Upper lobe of right lung (tissue), 1 donor: ENCODE results near the gene CEBPA. TPM values are rescaled to one million over a fixed set of nuclear protein-coding genes. Genes with fewer than 3 reads are reported as not detected.

Source experiments
- ATAC-seq: fragments of 200-7000 bp; cut with Tn5 transposase; one replicate; pipeline ENCODE4 v1.9.1; 2020; ENCODE audit warnings: mild to moderate bottlenecking, moderate library complexity
- DNase-seq: peaks from one replicate; pipeline ENCODE4 v3.0.0-alpha.2; 2020
- H3K27ac ChIP-seq: fragments of 200-600 bp; one replicate; pipeline ENCODE4 v1.8.0; 2022
- H3K27me3 ChIP-seq: fragments of 200-600 bp; one replicate; pipeline ENCODE4 v1.8.0; 2022; ENCODE audit warnings: mild to moderate bottlenecking
- H3K36me3 ChIP-seq: fragments of 200-600 bp; one replicate; pipeline ENCODE4 v1.8.0; 2022
- H3K4me1 ChIP-seq: fragments of 200-600 bp; one replicate; pipeline ENCODE4 v1.8.0; 2022
- H3K4me3 ChIP-seq: fragments of 200-600 bp; one replicate; pipeline ENCODE4 v1.8.0; 2022; ENCODE audit warnings: mild to moderate bottlenecking
- H3K9me3 ChIP-seq: fragments of 200-600 bp; one replicate; pipeline ENCODE4 v1.8.0; 2022
- intact Hi-C: fragments of 100-400 bp; cut with DNase I; formaldehyde crosslinking; loops from one replicate; pipeline ENCODE4 v1.11.0; 2022
- total RNA-seq: library from RNA; stranded (reverse); fragmentation: NEBNext Ultra II Directional; extraction: Animal tissue kit (Norgen Biotek cat#: 25700); gene quantifications from one replicate; pipeline ENCODE4 v1.2.1, GENCODE V29; 2021
- TF ChIP-seq, protein P1 (sequence below): fragments of 200-600 bp; IDR thresholded peaks from one replicate; pipeline ENCODE4 v1.8.0; 2022; ENCODE audit warnings: antibody characterized with exemption
- donor health status: DM: no; HTN: yes; CAD: no; lungs with severe emphysema.

The CEBPA gene
- total RNA-seq, 1 donor from 2014 or later, result 59.1 TPM

DNA sequence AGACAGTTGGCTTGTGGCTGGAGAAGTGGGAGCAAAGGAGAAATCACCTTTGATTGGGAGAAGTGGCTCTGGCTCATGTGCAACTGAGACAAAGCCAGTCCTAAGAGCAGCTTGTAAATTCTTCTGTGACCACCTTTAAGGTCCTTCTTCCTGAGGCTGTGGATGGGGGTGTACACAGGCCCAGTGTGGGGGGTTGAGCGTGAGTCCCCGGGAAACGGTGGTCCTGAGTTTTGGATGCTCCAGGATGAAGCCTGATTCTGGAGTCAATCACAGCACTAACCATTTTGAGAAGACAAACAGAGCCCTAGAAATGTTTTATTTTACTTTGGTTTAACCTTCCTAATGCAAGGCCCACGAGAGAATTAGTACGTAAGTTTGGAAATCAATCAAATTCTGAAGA, 3.9 kb upstream of the CEBPA start:
- Histone ChIP-seq H3K4me1 (peaks cover 12% of the 10 kb centered on the region), H3K36me3 (no peaks in the 10 kb centered on the region), H3K27ac (peak overlapping the region; percentile 17), H3K4me3 (no peak overlapping the region), H3K9me3 (no peaks in the 10 kb centered on the region), H3K27me3 (peaks cover 12% of the 10 kb centered on the region)
- ATAC-seq (no peak), DNase-seq (no peak)
- TF ChIP-seq, protein P1, sequence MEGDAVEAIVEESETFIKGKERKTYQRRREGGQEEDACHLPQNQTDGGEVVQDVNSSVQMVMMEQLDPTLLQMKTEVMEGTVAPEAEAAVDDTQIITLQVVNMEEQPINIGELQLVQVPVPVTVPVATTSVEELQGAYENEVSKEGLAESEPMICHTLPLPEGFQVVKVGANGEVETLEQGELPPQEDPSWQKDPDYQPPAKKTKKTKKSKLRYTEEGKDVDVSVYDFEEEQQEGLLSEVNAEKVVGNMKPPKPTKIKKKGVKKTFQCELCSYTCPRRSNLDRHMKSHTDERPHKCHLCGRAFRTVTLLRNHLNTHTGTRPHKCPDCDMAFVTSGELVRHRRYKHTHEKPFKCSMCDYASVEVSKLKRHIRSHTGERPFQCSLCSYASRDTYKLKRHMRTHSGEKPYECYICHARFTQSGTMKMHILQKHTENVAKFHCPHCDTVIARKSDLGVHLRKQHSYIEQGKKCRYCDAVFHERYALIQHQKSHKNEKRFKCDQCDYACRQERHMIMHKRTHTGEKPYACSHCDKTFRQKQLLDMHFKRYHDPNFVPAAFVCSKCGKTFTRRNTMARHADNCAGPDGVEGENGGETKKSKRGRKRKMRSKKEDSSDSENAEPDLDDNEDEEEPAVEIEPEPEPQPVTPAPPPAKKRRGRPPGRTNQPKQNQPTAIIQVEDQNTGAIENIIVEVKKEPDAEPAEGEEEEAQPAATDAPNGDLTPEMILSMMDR, result no peak
- intact Hi-C loops, result no loop called here

GRCh38 chr19:33304760-33305647, 2.7 kb upstream of the CEBPA start:
- Histone ChIP-seq H3K4me3 (no peak overlapping the region), H3K9me3 (no peaks in the 10 kb centered on the region), H3K27ac (peak overlapping the region; percentile 83), H3K4me1 (peaks cover 18% of the 10 kb centered on the region), H3K27me3 (peaks cover 7% of the 10 kb centered on the region), H3K36me3 (no peaks in the 10 kb centered on the region)
- DNase-seq (peak; percentile 83), ATAC-seq (peak; percentile 5)
- intact Hi-C loops, result no loop called here
- TF ChIP-seq, protein P1, result no peak

- DNase-seq, result no peak
- peaks cover 18% of the 10 kb centered on the region for H3K4me1 ChIP-seq
- H3K27me3 ChIP-seq, result peaks cover 7% of the 10 kb centered on the region
- H3K27ac ChIP-seq, result peak overlapping the region; percentile 83
- H3K36me3 ChIP-seq, result no peaks in the 10 kb centered on the region
- TF ChIP-seq, protein P1, result no peak
- H3K4me3 ChIP-seq, result peak overlapping the region; percentile 72
- no peaks in the 10 kb centered on the region for H3K9me3 ChIP-seq
- intact Hi-C loops, result no loop called here
- ATAC-seq, result no peak
Observed at GRCh38 chr19:33304371-33304759, 2.0 kb upstream of the CEBPA start.

DNA sequence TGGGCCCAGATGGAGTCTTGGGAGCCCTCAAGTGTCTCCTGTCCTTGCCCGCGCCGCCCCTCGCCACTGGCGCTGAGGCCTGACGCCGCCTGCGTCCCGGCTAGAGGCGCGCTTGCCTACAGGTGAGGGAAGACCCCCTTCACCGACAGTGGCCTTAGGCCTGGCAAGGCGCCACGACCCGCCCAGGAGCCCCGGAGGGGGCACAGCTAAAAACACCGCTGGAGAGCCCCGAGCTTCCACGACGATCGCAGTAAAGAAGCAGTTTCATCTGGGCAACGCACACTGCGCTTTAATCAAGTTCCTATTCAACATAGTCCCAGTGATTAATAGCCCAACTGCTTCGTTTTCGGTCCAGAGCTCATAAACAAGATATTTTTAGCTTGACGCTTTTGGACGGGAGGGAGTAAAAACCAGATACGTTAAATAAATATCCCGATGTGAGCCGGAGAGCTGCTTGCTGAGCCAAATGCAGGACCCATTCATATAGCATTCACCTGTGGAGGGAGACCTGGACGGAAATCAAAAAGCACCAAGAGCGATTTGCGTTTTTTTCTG, 1.5 kb upstream of the CEBPA start:
- intact Hi-C loops, result no loop called here
- Histone ChIP-seq H3K9me3 (no peaks in the 10 kb centered on the region), H3K27ac (peak overlapping the region; percentile 83), H3K36me3 (no peaks in the 10 kb centered on the region), H3K4me1 (peaks cover 18% of the 10 kb centered on the region), H3K27me3 (peaks cover 7% of the 10 kb centered on the region), H3K4me3 (peak overlapping the region; percentile 72)
- TF ChIP-seq, protein P1, result no peak
- peak; percentile 79 for DNase-seq
- ATAC-seq, result no peak

GRCh38 chr19:33302974-33303790, 848 bp upstream of the CEBPA start:
- TF ChIP-seq, protein P1, result no peak
- peaks cover 7% of the 10 kb centered on the region for H3K27me3 ChIP-seq
- H3K27ac ChIP-seq, result peak overlapping the region; percentile 83
- H3K36me3 ChIP-seq, result no peaks in the 10 kb centered on the region
- H3K4me3 ChIP-seq, result peak overlapping the region; percentile 72
- no peaks in the 10 kb centered on the region for H3K9me3 ChIP-seq
- peak; percentile 86 for DNase-seq
- H3K4me1 ChIP-seq, result peaks cover 20% of the 10 kb centered on the region
- ATAC-seq, result peak; percentile 48
- intact Hi-C loops, result no loop called here
